GM12865 (cell line): ENCODE measurements around the gene PIMREG.

Experiments
- DNase-seq: peaks from one replicate; pipeline ENCODE4 v3.0.0; 2010; ENCODE audit warnings: low read depth
- H3K4me3 ChIP-seq: 2 replicates; pipeline ENCODE4 v1.5.1; 2011; ENCODE audit warnings: mild to moderate bottlenecking, low read depth, low read length, control low read depth
- CTCF ChIP-seq: IDR thresholded peaks from 2 replicates; pipeline ENCODE4 v1.5.1; 2011; ENCODE audit warnings: low read length, control low read depth, low read depth, inconsistent platforms; ENCODE audit not compliant: insufficient read depth; ENCODE audit errors: missing control alignments

The PIMREG gene

DNA sequence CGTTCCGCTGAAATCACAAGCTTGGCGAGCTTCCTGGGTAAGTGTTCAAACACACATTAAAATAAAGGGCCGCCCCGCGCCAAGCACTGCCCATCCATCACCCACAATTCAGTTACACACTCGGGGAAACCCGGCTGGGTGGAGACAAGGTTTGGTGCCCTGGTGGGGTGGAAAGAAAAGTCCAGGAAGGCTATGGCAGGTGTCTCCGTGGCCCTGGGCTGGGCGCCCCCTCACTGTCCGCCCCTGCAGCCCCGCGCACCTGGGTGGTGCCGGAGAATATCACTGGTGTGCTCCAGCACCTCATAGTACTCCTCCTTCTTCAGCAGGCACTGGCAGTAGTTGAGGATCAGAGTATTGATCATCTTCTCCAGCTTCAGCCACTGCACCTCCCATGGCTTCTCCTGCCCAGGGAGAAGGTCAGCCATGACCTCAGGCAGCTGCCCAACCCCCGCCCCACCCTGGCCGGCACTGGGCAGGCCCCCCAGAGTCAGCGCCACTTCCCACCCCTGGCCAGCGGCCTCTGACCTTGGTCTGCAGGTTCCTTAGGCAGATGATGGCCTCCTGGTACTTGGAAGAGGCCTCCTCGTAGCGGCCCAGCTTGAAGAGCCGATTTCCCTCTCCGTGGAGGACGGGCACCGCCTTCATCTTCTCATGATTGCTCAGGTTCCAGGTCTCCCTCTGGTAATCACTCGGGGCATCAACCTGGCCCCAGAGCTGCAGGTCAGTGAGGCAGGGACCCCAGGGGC, 17.7 kb upstream of the PIMREG start:
- TF ChIP-seq CTCF = no peak
- H3K4me3 ChIP-seq = no peak overlapping the region
- no peak for DNase-seq

DNA sequence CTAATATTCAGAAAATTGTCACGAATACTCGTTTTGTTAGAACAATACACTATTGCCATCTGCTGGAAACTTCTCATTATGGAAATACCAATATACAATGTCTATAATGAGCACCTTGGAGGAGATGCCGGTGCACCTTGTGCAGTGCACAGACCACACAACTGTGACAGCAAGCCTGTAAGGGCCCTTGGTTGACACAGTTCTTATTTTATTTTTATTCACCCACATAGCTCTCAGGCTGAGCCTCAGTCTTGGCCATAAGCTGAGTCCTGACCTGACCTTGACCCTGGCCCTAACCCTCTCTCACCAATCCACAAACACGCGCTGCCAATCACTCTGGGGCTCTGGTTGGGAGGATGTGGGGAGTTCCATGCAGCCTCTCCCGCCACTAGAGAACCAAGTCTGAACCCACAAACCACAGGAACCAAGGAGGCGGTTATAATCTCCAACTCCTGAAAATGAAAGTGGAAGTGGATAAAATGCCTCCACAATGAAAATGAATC, 16.9 kb upstream of the PIMREG start:
- no peak for TF ChIP-seq CTCF
- H3K4me3 ChIP-seq = no peak overlapping the region
- DNase-seq = peak; percentile 74

DNA sequence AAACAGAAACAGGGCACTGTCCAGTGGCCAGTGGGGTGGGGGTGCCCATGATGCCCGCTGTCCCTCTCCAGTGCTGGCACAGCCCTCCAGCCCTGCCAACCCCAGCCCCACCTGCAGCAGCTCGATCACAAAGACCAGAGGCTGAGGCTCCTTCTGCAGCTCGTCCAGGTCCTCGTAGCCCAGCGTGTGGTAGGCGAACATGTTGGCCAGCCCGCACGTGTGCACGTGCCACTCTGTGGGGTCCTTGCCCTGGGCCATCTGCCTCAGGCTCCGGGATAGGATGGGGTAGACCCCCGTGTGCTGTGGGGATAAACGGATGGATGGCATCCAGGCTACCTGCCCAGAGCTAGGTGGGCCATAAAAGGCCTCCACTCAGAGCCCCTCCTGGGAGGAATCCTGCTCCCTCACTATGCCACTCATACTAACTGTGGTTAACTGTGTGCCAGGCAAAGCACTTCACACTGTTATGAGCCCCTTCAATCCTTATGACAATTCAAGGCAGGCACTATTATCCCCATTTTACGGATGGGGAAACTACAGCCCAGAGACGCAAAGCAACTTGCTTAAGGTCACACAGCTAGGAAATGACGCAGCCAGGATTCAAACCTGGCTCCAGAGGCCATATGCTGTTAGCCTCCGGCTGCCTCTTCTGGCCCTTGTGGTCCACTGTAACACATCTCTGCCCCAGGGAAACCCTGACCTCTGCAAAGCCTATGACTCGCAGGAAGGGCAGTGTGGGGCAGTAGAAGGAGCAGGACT, 15.9 kb upstream of the PIMREG start:
- no peak for TF ChIP-seq CTCF
- H3K4me3 ChIP-seq = no peak overlapping the region
- DNase-seq = no peak

DNA sequence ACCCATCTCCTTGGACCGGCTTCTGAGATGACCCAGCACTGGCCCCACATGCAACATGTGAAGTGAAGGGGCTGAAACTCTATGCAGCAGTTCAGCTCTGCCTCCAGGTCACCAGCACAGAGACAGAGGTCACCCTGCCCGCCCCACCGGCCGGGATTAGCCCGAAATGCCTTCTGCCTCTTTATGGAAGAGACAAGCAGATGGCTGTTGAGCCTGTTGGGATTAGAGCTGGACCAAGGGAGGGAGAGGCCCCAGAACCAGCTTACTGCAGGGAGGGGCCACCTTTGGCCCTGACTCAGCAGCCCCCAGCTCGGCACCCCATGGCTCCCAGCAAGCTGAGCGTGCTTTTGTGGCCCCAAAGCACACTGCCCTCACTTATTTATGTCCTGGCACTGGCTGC, 15.0 kb upstream of the PIMREG start:
- TF ChIP-seq CTCF = no peak
- no peak for DNase-seq
- no peak overlapping the region for H3K4me3 ChIP-seq

- peak; percentile 35 for TF ChIP-seq CTCF
- H3K4me3 ChIP-seq = no peak overlapping the region
- DNase-seq = no peak
These were observed 13.5 kb upstream of the PIMREG start for GRCh38 chr17:6430769-6431168.

DNA sequence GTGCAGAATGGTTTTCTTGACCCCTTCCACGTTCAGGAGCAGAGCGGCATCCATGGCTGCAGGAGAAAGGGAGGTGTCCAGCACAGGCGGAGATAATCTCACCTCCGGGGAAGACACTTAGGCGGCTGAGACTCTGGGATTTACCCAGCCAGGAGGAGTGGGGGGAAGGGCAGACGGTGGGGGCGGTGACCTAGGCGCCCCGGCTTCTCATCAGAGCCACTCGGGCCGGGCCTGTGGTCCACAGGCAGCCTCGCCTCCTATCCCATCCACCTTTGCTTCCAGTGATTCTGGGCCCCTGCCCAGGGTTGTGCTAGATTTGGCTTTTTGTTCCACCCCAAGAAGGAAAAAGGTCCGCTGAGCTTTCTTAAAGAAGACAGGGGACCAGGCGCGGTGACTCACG, 9.2 kb upstream of the PIMREG start, which contains the start of gene AIPL1:
Gene AIPL1, minus strand, starts transcription at position 71 of the 400 bp plus-strand sequence. Its CDS starts 17 bp downstream, at position 54.
- TF ChIP-seq CTCF = no peak
- H3K4me3 ChIP-seq = no peak within 1 kb of the TSS
- DNase-seq = no peak
